ENCODE measurements around the gene GRM7.

Gene GRM7

DNA sequence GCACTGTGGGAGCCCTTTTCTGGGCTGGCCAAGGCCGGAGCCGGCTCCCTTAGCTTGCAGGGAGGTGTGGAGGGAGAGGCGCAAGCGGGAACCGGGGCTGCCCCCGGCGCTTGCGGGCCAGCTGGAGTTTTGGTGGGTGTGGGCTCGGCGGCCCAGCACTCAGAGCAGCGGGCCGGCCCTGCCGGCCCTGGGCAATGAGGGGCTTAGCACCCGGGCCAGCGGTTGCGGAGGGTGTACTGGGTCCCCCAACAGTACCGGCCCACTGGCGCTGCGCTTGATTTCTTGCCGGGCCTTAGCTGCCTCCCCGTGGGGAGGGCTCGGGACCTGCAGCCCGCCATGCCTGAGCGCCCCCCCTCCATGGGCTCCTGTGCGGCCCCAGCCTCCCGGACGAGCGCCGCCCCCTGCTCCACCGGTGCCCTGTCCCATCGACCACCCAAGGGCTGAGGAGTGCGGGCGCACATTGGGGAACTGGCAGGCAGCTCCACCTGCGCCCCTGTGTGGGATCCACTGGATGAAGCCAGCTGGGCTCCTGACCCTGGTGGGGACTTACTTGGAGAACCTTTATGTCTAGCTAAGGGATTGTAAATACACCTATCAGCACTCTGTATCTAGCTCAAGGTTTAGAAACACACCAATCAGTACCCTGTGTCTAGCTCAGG lies 707.7 kb downstream of the GRM7 start:
- ChIA-PET POLR2A (ENCODE audit: low non-redundant PET) (no interaction called here), CTCF (no interaction called here)
- no peak overlapping the region for H3K27ac ChIP-seq
- TF ChIP-seq, protein P1, sequence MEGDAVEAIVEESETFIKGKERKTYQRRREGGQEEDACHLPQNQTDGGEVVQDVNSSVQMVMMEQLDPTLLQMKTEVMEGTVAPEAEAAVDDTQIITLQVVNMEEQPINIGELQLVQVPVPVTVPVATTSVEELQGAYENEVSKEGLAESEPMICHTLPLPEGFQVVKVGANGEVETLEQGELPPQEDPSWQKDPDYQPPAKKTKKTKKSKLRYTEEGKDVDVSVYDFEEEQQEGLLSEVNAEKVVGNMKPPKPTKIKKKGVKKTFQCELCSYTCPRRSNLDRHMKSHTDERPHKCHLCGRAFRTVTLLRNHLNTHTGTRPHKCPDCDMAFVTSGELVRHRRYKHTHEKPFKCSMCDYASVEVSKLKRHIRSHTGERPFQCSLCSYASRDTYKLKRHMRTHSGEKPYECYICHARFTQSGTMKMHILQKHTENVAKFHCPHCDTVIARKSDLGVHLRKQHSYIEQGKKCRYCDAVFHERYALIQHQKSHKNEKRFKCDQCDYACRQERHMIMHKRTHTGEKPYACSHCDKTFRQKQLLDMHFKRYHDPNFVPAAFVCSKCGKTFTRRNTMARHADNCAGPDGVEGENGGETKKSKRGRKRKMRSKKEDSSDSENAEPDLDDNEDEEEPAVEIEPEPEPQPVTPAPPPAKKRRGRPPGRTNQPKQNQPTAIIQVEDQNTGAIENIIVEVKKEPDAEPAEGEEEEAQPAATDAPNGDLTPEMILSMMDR (conservative IDR thresholded peaks at IDR 0.05; ENCODE audit: low read depth), result no peak
- DNase-seq (ENCODE audit: low spot score), result no peak

DNA sequence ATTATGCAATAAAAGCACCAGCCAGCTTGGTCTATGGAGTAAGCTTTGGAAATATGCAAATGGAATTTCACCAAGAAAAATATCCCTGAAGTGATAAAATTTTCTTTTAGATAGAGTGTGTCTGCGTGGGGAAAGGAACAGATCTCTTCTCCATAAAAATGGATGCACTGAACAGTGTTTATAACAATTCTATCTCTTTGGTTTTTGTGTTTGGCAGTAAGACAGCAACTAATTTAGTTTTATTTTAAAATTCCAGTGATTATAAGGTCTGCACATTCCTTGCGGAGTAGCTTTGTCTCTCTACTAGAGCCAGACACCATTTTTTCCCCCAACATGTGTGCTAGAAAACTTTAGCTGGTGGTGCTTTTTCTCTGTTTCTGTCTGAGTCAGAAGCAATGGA lies 712.4 kb downstream of the GRM7 start:
- H3K27ac ChIP-seq, result no peak overlapping the region
- TF ChIP-seq, protein P1 (conservative IDR thresholded peaks at IDR 0.05; ENCODE audit: low read depth), result no peak
- ChIA-PET CTCF (no interaction called here), POLR2A (ENCODE audit: low non-redundant PET) (no interaction called here)
- no peak for DNase-seq (ENCODE audit: low spot score)

DNA sequence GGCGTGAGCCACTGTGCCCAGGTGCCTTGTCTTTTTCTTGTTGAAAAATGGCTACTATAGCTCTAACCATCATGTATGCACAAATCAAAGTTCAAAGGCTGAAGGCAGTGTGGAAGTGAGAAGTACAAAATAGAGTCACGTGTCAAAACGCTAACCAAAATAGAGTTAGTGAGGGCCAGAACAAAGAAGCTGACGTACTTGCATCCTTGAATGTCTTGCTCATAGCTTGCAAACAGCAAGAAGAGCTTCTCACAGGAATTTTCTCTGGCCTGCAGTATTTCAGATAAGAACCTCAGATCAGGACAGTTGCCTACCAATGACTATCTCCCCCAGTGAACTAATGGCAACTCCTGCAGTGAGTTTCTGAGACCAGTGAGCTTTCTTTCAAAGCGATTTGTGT lies 713.5 kb downstream of the GRM7 start:
- no peak overlapping the region for H3K27ac ChIP-seq
- DNase-seq (ENCODE audit: low spot score), result no peak
- POLR2A ChIA-PET (ENCODE audit: low non-redundant PET), result no interaction called here
- CTCF ChIA-PET, result no interaction called here
- TF ChIP-seq, protein P1 (conservative IDR thresholded peaks at IDR 0.05; ENCODE audit: low read depth), result no peak

DNA sequence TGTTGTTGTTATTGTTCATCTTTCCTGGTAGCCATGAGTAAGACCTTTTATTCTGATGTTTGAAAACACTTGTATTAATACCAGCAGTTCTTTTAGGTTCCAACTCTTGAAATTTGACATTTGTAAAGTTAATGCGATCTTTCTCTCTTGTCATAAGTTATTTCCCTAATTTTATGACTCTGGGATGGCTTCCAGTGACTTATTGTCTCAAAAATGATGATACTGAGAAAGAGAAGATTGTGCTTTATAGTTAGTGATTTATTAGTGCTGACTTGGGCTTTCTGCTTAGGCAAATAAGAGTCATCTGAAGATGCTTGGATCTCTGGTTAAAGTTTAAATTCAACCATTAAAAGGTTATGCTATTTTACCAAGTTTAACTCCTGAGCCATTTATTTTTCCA lies 715.2 kb downstream of the GRM7 start:
- ChIA-PET CTCF (no interaction called here), POLR2A (ENCODE audit: low non-redundant PET) (no interaction called here)
- no peak overlapping the region for H3K27ac ChIP-seq
- DNase-seq (ENCODE audit: low spot score), result no peak
- TF ChIP-seq, protein P1 (conservative IDR thresholded peaks at IDR 0.05; ENCODE audit: low read depth), result no peak

DNA sequence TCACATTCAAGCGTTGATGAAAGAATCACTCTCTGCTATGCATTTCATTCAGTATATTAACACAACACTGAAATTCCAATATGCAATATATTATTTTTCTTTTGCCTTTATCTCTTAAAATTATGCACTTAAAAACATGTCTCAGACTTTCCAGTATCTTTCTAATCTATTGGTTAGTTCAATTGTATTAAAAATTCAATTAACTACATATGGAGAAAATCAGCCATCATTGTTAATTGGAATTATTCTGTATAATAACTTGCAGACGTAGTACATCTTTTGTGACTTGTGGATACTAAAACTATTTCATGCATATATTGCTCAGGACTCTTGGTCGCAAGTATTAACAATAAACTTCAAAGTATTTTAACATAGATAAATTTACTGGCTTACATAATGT lies 715.6 kb downstream of the GRM7 start:
- TF ChIP-seq, protein P1 (conservative IDR thresholded peaks at IDR 0.05; ENCODE audit: low read depth), result no peak
- H3K27ac ChIP-seq, result no peak overlapping the region
- DNase-seq (ENCODE audit: low spot score), result no peak
- ChIA-PET POLR2A (ENCODE audit: low non-redundant PET) (no interaction called here), CTCF (no interaction called here)

DNA sequence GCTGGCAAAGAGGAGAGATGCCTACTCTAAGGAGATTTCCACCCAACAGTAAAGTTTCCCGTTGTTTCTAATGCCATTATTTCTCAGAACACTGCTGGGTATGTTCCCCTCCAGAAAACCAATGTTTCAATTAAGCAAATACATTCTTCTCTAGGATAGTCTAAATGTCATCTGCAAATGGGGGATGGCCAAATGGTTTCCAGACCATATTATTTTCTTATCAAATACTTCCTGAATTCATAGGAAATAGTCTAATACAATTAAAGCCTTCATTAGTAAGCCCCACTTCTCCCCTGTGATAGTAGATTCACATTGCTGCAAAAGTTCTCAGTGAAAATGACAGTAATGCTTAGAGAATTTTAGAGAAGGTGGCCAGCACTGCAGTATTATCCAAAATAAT lies 716.6 kb downstream of the GRM7 start:
- no peak for DNase-seq (ENCODE audit: low spot score)
- ChIA-PET POLR2A (ENCODE audit: low non-redundant PET) (no interaction called here), CTCF (no interaction called here)
- no peak overlapping the region for H3K27ac ChIP-seq
- TF ChIP-seq, protein P1 (conservative IDR thresholded peaks at IDR 0.05; ENCODE audit: low read depth), result no peak

DNA sequence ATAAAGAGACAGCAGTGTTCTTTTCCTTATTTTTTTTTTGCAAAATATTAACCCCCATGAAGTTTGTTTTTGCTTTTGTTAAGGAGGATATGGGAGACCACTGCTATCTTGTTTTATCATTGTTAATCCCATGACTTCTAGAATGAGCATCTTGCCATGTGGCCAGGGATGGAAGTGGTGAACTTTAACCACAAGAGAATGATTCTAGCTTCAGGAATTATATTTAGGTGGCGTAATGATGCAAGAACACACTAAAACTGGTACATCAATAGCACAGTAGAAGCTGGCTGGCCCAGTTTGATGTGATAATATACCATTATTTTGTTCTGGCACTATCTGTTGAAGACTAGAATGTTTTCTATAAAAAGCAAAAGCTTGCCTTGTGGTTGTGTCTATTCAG lies 720.9 kb downstream of the GRM7 start:
- no peak for DNase-seq (ENCODE audit: low spot score)
- TF ChIP-seq, protein P1 (conservative IDR thresholded peaks at IDR 0.05; ENCODE audit: low read depth), result no peak
- CTCF ChIA-PET, result no interaction called here
- POLR2A ChIA-PET (ENCODE audit: low non-redundant PET), result no interaction called here
- no peak overlapping the region for H3K27ac ChIP-seq

All from RWPE1 (cell line).